Measurements from ENCODE around the gene NUMBL.

DNA sequence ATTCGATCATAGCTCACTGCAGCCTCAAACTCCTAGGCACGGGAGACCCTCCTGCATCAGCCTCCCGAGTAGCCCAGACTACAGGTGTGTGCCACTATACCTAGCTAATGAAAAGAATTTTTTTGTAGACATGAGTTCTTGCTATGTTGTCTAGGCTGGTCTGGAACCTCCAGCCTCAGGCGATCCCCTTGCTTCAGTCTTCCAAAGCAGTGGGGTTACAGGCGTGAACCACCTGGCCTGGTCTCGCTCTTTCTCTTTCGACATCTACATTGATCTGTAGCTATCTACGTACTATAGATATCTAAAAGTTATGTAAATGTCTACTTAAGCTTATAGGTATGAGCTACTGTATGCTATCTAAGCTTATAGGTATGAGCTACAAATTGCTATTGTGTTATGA lies 32.4 kb downstream of the NUMBL start:
- TF ChIP-seq POLR2A (IDR thresholded peaks at IDR 0.05) = no peak
- TF ChIP-seq, protein P1, sequence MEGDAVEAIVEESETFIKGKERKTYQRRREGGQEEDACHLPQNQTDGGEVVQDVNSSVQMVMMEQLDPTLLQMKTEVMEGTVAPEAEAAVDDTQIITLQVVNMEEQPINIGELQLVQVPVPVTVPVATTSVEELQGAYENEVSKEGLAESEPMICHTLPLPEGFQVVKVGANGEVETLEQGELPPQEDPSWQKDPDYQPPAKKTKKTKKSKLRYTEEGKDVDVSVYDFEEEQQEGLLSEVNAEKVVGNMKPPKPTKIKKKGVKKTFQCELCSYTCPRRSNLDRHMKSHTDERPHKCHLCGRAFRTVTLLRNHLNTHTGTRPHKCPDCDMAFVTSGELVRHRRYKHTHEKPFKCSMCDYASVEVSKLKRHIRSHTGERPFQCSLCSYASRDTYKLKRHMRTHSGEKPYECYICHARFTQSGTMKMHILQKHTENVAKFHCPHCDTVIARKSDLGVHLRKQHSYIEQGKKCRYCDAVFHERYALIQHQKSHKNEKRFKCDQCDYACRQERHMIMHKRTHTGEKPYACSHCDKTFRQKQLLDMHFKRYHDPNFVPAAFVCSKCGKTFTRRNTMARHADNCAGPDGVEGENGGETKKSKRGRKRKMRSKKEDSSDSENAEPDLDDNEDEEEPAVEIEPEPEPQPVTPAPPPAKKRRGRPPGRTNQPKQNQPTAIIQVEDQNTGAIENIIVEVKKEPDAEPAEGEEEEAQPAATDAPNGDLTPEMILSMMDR (IDR thresholded peaks at IDR 0.05) = no peak

Measured in heart left ventricle (tissue), 13 donors.